Measurements from ENCODE around the gene SLC43A3.
A peak's percentile ranks its signal among the peaks of the same experiment; 100 is the strongest.

Gene SLC43A3

DNA sequence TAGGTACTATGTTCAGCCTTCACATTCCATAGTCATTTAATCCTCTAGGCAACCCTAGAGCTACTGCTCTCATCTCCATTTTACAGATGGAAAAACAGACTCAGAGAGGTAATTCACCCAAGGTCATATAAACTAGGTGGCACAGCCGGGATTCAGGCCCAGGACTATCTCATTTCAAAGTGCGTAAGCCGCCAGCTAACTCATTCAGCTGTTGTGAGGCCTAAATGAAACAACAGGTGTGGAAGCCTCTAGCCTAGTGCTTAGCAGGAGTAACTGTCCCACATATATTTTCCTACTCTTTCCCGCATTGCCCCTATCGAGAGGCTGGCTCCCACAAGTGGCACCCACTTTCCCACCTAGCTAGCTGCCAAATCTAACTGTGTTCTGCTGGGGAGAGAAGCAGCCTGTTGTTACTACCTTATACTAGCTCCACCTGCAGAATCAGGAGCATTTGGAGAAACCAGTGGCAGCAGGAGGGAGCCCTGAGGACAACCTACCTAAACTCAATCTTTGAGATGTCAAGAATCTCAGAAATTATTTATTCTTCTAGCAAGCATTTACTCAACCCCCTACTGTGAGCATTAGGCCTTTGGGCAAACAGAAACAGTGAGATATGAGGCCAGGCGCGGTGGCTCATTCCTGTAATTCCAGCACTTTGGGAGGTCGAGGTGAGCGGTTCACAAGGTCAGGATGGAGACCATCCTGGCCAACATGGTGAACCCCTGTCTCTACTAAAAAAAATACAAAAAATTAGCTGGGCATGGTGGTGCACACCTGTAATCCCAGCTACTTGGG, 66.8 kb downstream of the SLC43A3 start:
- Mint-ChIP-seq H3K36me3 (ENCODE audit: low read depth) (no peaks in the 10 kb centered on the region), H3K4me1 (peaks cover 23% of the 10 kb centered on the region), H3K27ac (no peak overlapping the region), H3K9me3 (no peaks in the 10 kb centered on the region), H3K27me3 (ENCODE audit: low read depth) (peaks cover 10% of the 10 kb centered on the region), H3K4me3 (no peak overlapping the region)
- TF ChIP-seq, protein P1, sequence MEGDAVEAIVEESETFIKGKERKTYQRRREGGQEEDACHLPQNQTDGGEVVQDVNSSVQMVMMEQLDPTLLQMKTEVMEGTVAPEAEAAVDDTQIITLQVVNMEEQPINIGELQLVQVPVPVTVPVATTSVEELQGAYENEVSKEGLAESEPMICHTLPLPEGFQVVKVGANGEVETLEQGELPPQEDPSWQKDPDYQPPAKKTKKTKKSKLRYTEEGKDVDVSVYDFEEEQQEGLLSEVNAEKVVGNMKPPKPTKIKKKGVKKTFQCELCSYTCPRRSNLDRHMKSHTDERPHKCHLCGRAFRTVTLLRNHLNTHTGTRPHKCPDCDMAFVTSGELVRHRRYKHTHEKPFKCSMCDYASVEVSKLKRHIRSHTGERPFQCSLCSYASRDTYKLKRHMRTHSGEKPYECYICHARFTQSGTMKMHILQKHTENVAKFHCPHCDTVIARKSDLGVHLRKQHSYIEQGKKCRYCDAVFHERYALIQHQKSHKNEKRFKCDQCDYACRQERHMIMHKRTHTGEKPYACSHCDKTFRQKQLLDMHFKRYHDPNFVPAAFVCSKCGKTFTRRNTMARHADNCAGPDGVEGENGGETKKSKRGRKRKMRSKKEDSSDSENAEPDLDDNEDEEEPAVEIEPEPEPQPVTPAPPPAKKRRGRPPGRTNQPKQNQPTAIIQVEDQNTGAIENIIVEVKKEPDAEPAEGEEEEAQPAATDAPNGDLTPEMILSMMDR (IDR thresholded peaks at IDR 0.05; ENCODE audit: unreplicated experiment in 3 of 3), result no peak

DNA sequence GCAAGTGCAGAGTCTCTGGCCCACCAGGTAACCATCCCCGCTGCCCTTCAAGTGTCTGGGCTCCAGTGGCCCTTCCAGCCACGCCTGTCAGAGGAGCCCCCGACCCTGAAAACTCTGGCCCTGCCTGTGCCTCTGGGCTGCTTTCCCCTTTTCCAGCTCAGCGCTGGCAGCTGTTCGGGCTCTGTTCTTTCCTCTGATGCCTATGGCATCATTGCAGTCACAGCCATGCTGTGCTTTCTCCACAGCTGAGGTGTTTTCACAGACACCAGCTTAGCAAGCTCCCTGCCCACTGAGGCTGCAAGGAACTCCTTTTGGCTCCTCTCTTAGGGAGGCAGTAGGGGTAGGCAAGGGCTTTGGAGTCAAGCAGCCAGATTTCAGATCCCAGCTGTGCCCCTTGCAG, 67.5 kb downstream of the SLC43A3 start:
- no peak overlapping the region for H3K27ac Mint-ChIP-seq
- peaks cover 29% of the 10 kb centered on the region for H3K4me1 Mint-ChIP-seq
- no peaks in the 10 kb centered on the region for H3K9me3 Mint-ChIP-seq
- peaks cover 13% of the 10 kb centered on the region for H3K27me3 Mint-ChIP-seq (ENCODE audit: low read depth)
- H3K36me3 Mint-ChIP-seq (ENCODE audit: low read depth), result no peaks in the 10 kb centered on the region
- no peak overlapping the region for H3K4me3 Mint-ChIP-seq
- TF ChIP-seq, protein P1 (IDR thresholded peaks at IDR 0.05; ENCODE audit: unreplicated experiment in 3 of 3), result no peak

GRCh38 chr11:57358991-57359390, 67.9 kb downstream of the SLC43A3 start:
- Mint-ChIP-seq H3K4me3 (peak overlapping the region in 1 of 3 experiments; percentile 25), H3K9me3 (no peaks in the 10 kb centered on the region), H3K27ac (peak overlapping the region in 1 of 3 experiments; percentile 62), H3K4me1 (peaks cover 33% of the 10 kb centered on the region), H3K27me3 (ENCODE audit: low read depth) (peaks cover 15% of the 10 kb centered on the region), H3K36me3 (ENCODE audit: low read depth) (no peaks in the 10 kb centered on the region)
- TF ChIP-seq, protein P1 (IDR thresholded peaks at IDR 0.05; ENCODE audit: unreplicated experiment in 3 of 3), result no peak

DNA sequence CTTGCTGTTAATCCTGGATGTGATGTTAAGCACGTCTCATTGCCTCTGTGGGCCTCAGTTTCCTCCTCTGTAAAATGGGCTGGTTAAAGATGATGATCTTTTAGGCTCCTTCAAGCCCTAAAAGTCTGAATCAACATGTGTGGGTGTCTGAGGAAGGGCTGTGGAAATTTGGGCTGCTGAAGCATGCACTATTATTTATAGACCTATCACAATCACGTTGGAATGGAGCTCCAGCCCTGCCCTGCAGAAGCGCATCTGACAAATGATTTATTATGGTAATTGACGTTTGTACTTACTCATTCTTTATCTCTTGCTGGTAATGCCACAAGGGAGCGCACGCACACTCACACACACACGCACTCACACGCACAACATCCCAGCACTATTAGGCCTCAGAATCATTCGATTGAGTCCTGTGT, 68.4 kb downstream of the SLC43A3 start:
- Mint-ChIP-seq H3K9me3 (no peaks in the 10 kb centered on the region), H3K27ac (peak overlapping the region in 1 of 3 experiments; percentile 62), H3K27me3 (ENCODE audit: low read depth) (peaks cover 15% of the 10 kb centered on the region), H3K4me3 (peak overlapping the region in 1 of 3 experiments; percentile 25), H3K4me1 (peaks cover 37% of the 10 kb centered on the region), H3K36me3 (ENCODE audit: low read depth) (no peaks in the 10 kb centered on the region)
- TF ChIP-seq, protein P1 (IDR thresholded peaks at IDR 0.05; ENCODE audit: unreplicated experiment in 3 of 3), result no peak

DNA sequence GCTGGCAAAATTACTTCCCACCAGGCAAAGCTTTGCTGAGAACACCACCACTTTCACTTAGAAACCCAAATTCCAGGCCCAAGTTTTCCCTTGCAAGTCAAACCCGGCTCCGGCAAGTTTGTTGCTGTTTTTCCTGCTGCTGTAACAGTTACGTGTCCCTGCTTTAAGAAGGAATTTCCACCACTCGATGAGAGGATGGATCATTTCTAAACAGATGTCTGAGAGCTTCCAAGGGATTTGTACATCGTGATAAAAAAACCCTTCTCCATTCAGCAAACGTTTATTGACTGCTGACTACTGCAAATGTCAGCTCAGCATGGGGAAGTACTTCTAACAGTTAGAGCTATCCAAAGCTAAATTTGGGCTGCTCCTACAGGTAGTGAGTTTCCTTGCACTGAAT, 69.1 kb downstream of the SLC43A3 start:
- Mint-ChIP-seq H3K36me3 (ENCODE audit: low read depth) (no peaks in the 10 kb centered on the region), H3K27me3 (ENCODE audit: low read depth) (peaks cover 15% of the 10 kb centered on the region), H3K4me3 (no peak overlapping the region), H3K27ac (peak overlapping the region in 1 of 3 experiments; percentile 4), H3K4me1 (peaks cover 44% of the 10 kb centered on the region), H3K9me3 (no peaks in the 10 kb centered on the region)
- TF ChIP-seq, protein P1 (IDR thresholded peaks at IDR 0.05; ENCODE audit: unreplicated experiment in 3 of 3), result no peak

- Mint-ChIP-seq H3K27ac (no peak overlapping the region), H3K36me3 (ENCODE audit: low read depth) (no peaks in the 10 kb centered on the region), H3K4me3 (no peak overlapping the region), H3K27me3 (ENCODE audit: low read depth) (peaks cover 18% of the 10 kb centered on the region), H3K9me3 (no peaks in the 10 kb centered on the region), H3K4me1 (peaks cover 44% of the 10 kb centered on the region)
- TF ChIP-seq, protein P1 (IDR thresholded peaks at IDR 0.05; ENCODE audit: unreplicated experiment in 3 of 3), result no peak
Observed at GRCh38 chr11:57357310-57357709, 69.6 kb downstream of the SLC43A3 start.
